HepG2 (cell line): ENCODE results near the gene SLC27A2. TPM values are rescaled to one million over a fixed set of nuclear protein-coding genes. Genes with fewer than 3 reads are reported as not detected.

ENCODE experiments used
- ATAC-seq: fragments of 200-7000 bp; cut with Tn5 transposase; 3 replicates; pipeline ENCODE4 v1.9.1; 2020; ENCODE audit warnings: mild to moderate bottlenecking, moderate library complexity
- BruUV-seq: library from RNA; stranded (reverse); fragments of 400-500 nt; replicated peaks from 2 replicates; lab custom pipeline; 2021; lab: Mats Ljungman, UMichigan
- CTCF ChIA-PET: fragments of 300-600 bp; formaldehyde crosslinking; extraction: SDS; loops from one replicate; lab custom pipeline; 2021; ENCODE audit warnings: low total read pairs, inconsistent platforms, low intra/inter-chr PET ratio; lab: Yijun Ruan, JAX
- POLR2A ChIA-PET: fragments of 350-600 bp; sonication (Branson Sonifier 250); formaldehyde crosslinking; loops from one replicate; lab custom pipeline; 2020; ENCODE audit warnings: antibody characterized with exemption, inconsistent platforms; lab: Yijun Ruan, JAX
- DNase-seq: peaks from one replicate; pipeline ENCODE4 v3.0.0-alpha.2; 2015; ENCODE audit warnings: low spot score
- FAIRE-seq: peaks from 3 replicates; lab custom pipeline; 2011; peaks lifted over from hg19 to GRCh38; lab: Jason Lieb, UNC
- H2AFZ ChIP-seq: one replicate; pipeline ENCODE4 v1.6.1; 2011; ENCODE audit warnings: low read length, inconsistent platforms
- H3K27ac ChIP-seq: fragments of 300-600 bp; 3 replicates; pipeline ENCODE4 v1.8.0; 2011; ENCODE audit warnings: mixed run types, mild to moderate bottlenecking, mixed read lengths, low read length, inconsistent platforms; ENCODE audit not compliant: insufficient read depth; ENCODE audit errors: extremely low read length
- H3K27me3 ChIP-seq, 2 experiments: fragments of 200-600 bp in 1 of 2; 2 replicates in 1 of 2; 3 replicates in 1 of 2; pipeline versions ENCODE4 v1.6.0 to v1.8.0; 2011; ENCODE audit warnings: low read length in 2 of 2, mild to moderate bottlenecking in 2 of 2, moderate library complexity in 2 of 2, inconsistent platforms in 1 of 2; ENCODE audit not compliant: insufficient read depth in 2 of 2, control insufficient read depth in 1 of 2
- H3K36me3 ChIP-seq, 2 experiments: fragments of 200-600 bp in 1 of 2; replicated peaks in 1 of 2; 2 replicates in 1 of 2; 3 replicates in 1 of 2; pipeline versions ENCODE4 v1.5.1 to v1.8.0; 2011; ENCODE audit warnings: low read length in 2 of 2, inconsistent platforms in 1 of 2; ENCODE audit not compliant: insufficient read depth in 2 of 2, control insufficient read depth in 1 of 2
- H3K4me1 ChIP-seq: 2 replicates; pipeline ENCODE4 v1.5.1; 2012; ENCODE audit warnings: low read length, inconsistent platforms; ENCODE audit not compliant: insufficient read depth
- H3K4me2 ChIP-seq: 2 replicates; pipeline ENCODE4 v1.6.0; 2011; ENCODE audit warnings: low read depth, low read length, inconsistent platforms
- H3K4me3 ChIP-seq, 3 experiments: fragments of 200-600 bp in 1 of 3; sonication (generic), shearing (Covaris generic) in 1 of 3; replicated peaks in 1 of 3; 2 replicates each; pipeline ENCODE4 v1.5.1; 2011 to 2016; ENCODE audit warnings: low read length in 3 of 3, inconsistent platforms in 2 of 3, low read depth in 2 of 3, mild to moderate bottlenecking in 2 of 3, control low read depth in 1 of 3, mixed read lengths in 1 of 3; ENCODE audit not compliant: insufficient read depth in 1 of 3
- H3K79me2 ChIP-seq: one replicate; pipeline ENCODE4 v1.6.1; 2011; ENCODE audit warnings: low read length, inconsistent platforms; ENCODE audit not compliant: insufficient read depth
- H3K9ac ChIP-seq: 2 replicates; pipeline ENCODE4 v1.6.0; 2011; ENCODE audit warnings: mild to moderate bottlenecking, low read depth, low read length, inconsistent platforms; ENCODE audit not compliant: insufficient read depth
- H3K9me3 ChIP-seq: 2 replicates; pipeline ENCODE4 v1.5.1; 2012; ENCODE audit warnings: mild to moderate bottlenecking, low read length
- H4K20me1 ChIP-seq: 2 replicates; pipeline ENCODE4 v1.6.0; 2011; ENCODE audit warnings: inconsistent platforms, mild to moderate bottlenecking, low read length, moderate library complexity; ENCODE audit not compliant: insufficient read depth
- GABPB1 ChIP-seq: IDR thresholded peaks from 2 replicates; pipeline ENCODE4 v1.6.1; 2016; ENCODE audit warnings: mild to moderate bottlenecking, missing genetic modification reagents, moderate library complexity, missing compliant biosample characterization
- IRF2 ChIP-seq: IDR thresholded peaks from 2 replicates; pipeline ENCODE4 v1.6.1; 2018; ENCODE audit warnings: missing genetic modification reagents, missing compliant biosample characterization
- KLF16 ChIP-seq, 2 experiments: sonication (generic) in 1 of 2; formaldehyde crosslinking in 1 of 2; IDR thresholded peaks; 2 replicates each; pipeline versions ENCODE4 v1.6.1 to v1.8.0; 2016 to 2023; ENCODE audit warnings: missing genetic modification reagents in 2 of 2, missing compliant biosample characterization in 1 of 2
- TBP ChIP-seq: sonication (generic); formaldehyde crosslinking; IDR thresholded peaks from 2 replicates; pipeline ENCODE4 v1.5.0; 2020; ENCODE audit warnings: missing genetic modification reagents
- TEAD3 ChIP-seq: optimal IDR thresholded peaks from 2 replicates; pipeline ENCODE3; 2016; ENCODE audit warnings: borderline replicate concordance
- ZFP37 ChIP-seq: sonication (generic); formaldehyde crosslinking; IDR thresholded peaks from 2 replicates; pipeline ENCODE4 v1.4.0; 2020; ENCODE audit warnings: missing genetic modification reagents, borderline replicate concordance
- ZFP41 ChIP-seq: sonication (generic); formaldehyde crosslinking; IDR thresholded peaks from 2 replicates; pipeline ENCODE4 v1.4.0; 2020; ENCODE audit warnings: mild to moderate bottlenecking, missing genetic modification reagents, borderline replicate concordance
- ZNF556 ChIP-seq: sonication (generic); formaldehyde crosslinking; IDR thresholded peaks from 2 replicates; pipeline ENCODE4 v1.4.0; 2020; ENCODE audit warnings: mild to moderate bottlenecking, missing genetic modification reagents, borderline replicate concordance
- ZNF784 ChIP-seq: sonication (generic); formaldehyde crosslinking; IDR thresholded peaks from 2 replicates; pipeline ENCODE4 v1.5.1; 2020; ENCODE audit warnings: missing genetic modification reagents, mild to moderate bottlenecking, borderline replicate concordance
- WGBS: methylation state at CpG from one replicate; pipeline ENCODE4 v1.1.6; 2017; ENCODE audit warnings: low lambda C conversion rate; 5-methylcytosine and 5-hydroxymethylcytosine counted together
- in situ Hi-C: cut with HindIII; loops from 2 replicates; pipeline ENCODE4 v1.10.0; 2017; ENCODE audit warnings: low pct_unique_long_range_greater_than_20kb; ENCODE audit not compliant: extremely low pct_ligation_motif_present
- intact Hi-C: fragments of 100-400 bp; cut with micrococcal nuclease; formaldehyde crosslinking; loops from one replicate; pipeline ENCODE4 v1.10.0; 2022; ENCODE audit not compliant: unreplicated experiment
- polyA plus RNA-seq, 8 experiments: library from polyadenylated mRNA; depleted of rRNA in 3 of 8; stranded (reverse) in 7 of 8; unstranded in 1 of 8; fragments of >200 nt; fragmentation: Illumina TruSeq in 4 of 8; extraction: Trizol in 4 of 8; gene quantifications; 2 replicates each; pipeline versions ENCODE4 v1.2.1 to v1.2.3, GENCODE V29; 2011 to 2016; ENCODE audit warnings: low read depth in 4 of 8, missing spikeins in 1 of 8, mixed read lengths in 1 of 8; ENCODE audit not compliant: insufficient read depth in 1 of 8
- total RNA-seq, 5 experiments: library from RNA; depleted of rRNA; stranded (reverse); fragments of >200 nt; fragmentation: Illumina TruSeq; extraction: Trizol; gene quantifications; 2 replicates each; pipeline ENCODE4 v1.2.3, GENCODE V29; 2016; ENCODE audit warnings: low read depth in 1 of 5

The SLC27A2 gene
- total and polyA plus RNA-seq, 2 of the 13 experiments (the other 11 are each of a cell fraction or from before 2014, with no cell fraction given): 14.6 to 23.4 TPM

DNA sequence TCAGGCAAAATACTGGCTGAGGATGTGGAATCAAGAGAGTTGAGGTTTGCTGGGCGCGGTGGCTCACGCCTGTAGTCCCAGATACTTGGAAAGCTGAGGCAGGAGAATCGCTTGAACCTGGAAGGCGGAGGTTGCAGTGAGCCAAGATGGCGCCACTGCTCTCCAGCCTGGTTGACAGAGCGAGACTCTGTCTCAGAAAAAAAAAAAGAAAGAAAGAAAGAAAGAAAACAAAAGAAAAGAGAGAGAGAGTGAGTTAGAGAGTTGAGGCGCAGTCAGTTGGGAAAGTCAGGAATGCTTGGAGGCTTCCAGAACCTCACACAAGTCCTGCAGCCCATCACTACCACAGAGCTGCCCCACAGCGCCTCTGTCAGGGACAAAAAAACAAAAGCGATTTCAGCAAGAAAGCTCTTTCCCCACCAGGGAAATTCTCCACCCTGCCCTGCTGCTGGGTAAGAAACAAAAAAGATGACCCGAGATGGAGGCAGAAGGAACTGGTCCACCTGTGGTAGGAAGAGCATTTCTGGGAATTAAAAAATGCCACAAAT is 69.7 kb downstream of the SLC27A2 start (continued):
- TF ChIP-seq ZNF784 (CRISPR knock-in tag): no peak

- H2AFZ ChIP-seq: no peak overlapping the region
- TF ChIP-seq TBP (CRISPR knock-in tag) (no peak), ZNF556 (CRISPR knock-in tag) (no peak), ZFP41 (CRISPR knock-in tag) (no peak), KLF16 (CRISPR knock-in tag; IDR thresholded peaks at IDR 0.05) (no peak), TEAD3 (CRISPR knock-in tag) (no peak), IRF2 (CRISPR knock-in tag) (no peak), GABPB1 (CRISPR knock-in tag) (no peak), ZFP37 (no peak)
- peaks cover 32% of the 10 kb centered on the region for H3K4me1 ChIP-seq
- in situ Hi-C loops: no loop called here
- H4K20me1 ChIP-seq: no peaks in the 10 kb centered on the region
- DNase-seq (no peak), FAIRE-seq (no peak), ATAC-seq (no peak)
- H3K36me3 ChIP-seq: no peaks in the 10 kb centered on the region
- H3K27ac ChIP-seq: no peak overlapping the region
- no peaks in the 10 kb centered on the region for H3K79me2 ChIP-seq
- no peak overlapping the region for H3K4me2 ChIP-seq
- no peaks in the 10 kb centered on the region for H3K27me3 ChIP-seq
- 73% methylated on average over 11 of the region's 11 CpGs for WGBS
- intact Hi-C loops: no loop called here
- ChIA-PET CTCF (no interaction called here), POLR2A (no interaction called here)
- BruUV-seq: no TSS peak
- no peaks in the 10 kb centered on the region for H3K9me3 ChIP-seq
- no peak overlapping the region for H3K4me3 ChIP-seq
- no peak overlapping the region for H3K9ac ChIP-seq
Observed at GRCh38 chr15:50252556-50252955, 70.6 kb downstream of the SLC27A2 start.
